VCaP (cell line): ENCODE measurements around the gene PNLIP.

Experiments used
- H3K27ac ChIP-seq: fragments of 450-650 bp; 2 replicates; pipeline ENCODE4 v1.5.1; 2017
- CTCF ChIP-seq: fragments of 450-650 bp; conservative IDR thresholded peaks from 2 replicates; pipeline ENCODE4 v1.5.1; 2017; ENCODE audit warnings: mild to moderate bottlenecking, moderate library complexity

Gene PNLIP

GRCh38 chr10:116607336-116607735 lies 61.6 kb downstream of the PNLIP start:
- no peak overlapping the region for H3K27ac ChIP-seq
- TF ChIP-seq CTCF = no peak

- H3K27ac ChIP-seq = no peak overlapping the region
- TF ChIP-seq CTCF = no peak
These were observed 63.2 kb downstream of the PNLIP start for GRCh38 chr10:116608686-116609594.

- no peak for TF ChIP-seq CTCF
- no peak overlapping the region for H3K27ac ChIP-seq
These were observed 64.9 kb downstream of the PNLIP start for GRCh38 chr10:116610443-116611152.

- no peak overlapping the region for H3K27ac ChIP-seq
- TF ChIP-seq CTCF = no peak
These were observed 65.4 kb downstream of the PNLIP start for GRCh38 chr10:116611153-116611545.

- no peak for TF ChIP-seq CTCF
- H3K27ac ChIP-seq = no peak overlapping the region
These were observed 66.5 kb downstream of the PNLIP start for GRCh38 chr10:116612107-116612769.

- TF ChIP-seq CTCF = no peak
- no peak overlapping the region for H3K27ac ChIP-seq
These were observed 67.7 kb downstream of the PNLIP start for GRCh38 chr10:116613471-116613870.

- TF ChIP-seq CTCF = no peak
- no peak overlapping the region for H3K27ac ChIP-seq
These were observed 69.1 kb downstream of the PNLIP start for GRCh38 chr10:116614796-116615195.
